ENCODE results near the gene PRDM15. TPM values are rescaled to one million over a fixed set of nuclear protein-coding genes. Genes with fewer than 3 reads are reported as not detected.

PRDM15 gene
- total RNA-seq, 1 donor from 2014 or later = 2.9 TPM

DNA sequence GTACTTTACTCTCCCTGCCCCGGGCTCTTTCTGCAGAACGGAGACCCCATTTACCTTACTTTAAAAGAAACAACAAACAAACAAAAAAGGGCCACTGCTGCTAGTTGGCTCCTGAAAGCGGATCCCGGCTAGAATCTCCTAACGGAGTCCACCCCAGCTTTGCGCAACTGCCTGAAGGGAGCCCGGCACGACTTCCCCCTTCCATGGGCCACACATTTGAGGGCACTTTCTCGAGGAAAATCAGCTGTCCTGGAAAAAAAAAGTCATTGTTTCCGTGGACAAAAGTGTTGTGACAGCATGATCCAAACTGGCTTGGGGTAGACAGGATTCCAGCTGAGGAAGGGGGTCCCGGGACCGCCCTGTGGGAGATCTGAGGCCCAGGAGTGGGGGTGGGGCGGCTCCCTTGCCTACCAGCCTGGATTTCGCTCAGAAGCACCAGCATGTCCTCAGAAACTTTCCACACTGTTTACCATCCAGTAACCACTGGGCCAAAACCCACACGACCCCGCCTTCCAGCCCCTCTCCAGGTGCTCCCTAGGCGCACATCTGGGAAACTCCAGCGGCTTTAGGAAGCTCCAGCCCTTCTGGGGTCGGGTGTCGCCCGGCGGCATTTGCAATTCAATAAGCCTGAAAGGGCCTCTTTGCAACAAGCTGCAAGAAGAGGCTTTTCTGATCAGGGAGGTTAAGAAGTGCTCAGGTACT lies 117.1 kb downstream of the PRDM15 start:
- Histone ChIP-seq H3K36me3 (no peaks in the 10 kb centered on the region), H3K9me3 (replicated peaks) (no peaks in the 10 kb centered on the region), H3K27ac (replicated peaks) (no peak overlapping the region), H3K4me3 (peak overlapping the region; percentile 57), H3K27me3 (ENCODE audit: low read depth) (peaks cover 87% of the 10 kb centered on the region), H3K4me1 (peaks cover 25% of the 10 kb centered on the region)
- peak; percentile 25 for DNase-seq
- TF ChIP-seq CTCF (IDR thresholded peaks at IDR 0.05; ENCODE audit: borderline replicate concordance) = no peak
- intact Hi-C loops (cut with micrococcal nuclease) = no loop called here

- peak; percentile 54 for DNase-seq
- peak overlapping the region; percentile 57 for H3K4me3 ChIP-seq
These were observed 117.8 kb downstream of the PRDM15 start for GRCh38 chr21:41761211-41761933.

DNA sequence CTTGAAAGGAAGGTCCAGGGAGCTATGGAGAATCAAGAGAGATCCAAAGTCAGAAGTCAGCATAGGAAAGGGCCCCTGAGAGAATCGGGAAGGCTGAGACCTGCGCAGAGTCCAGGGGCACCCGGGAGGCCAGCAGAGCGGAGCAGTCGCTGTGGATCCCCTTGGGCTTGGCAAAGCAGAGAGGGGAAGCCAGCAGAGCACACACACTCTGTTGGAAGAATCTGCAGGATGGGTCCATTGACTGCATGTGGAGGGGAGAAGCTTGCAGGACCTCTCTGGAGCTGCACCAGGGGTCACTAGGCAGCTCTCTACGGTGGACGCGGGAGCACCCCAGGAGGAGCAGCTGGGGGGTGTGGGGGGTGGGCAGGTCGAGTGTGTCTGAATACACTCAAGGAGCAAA lies 118.7 kb downstream of the PRDM15 start:
- DNase-seq = no peak
- no peak for TF ChIP-seq CTCF (IDR thresholded peaks at IDR 0.05; ENCODE audit: borderline replicate concordance)
- intact Hi-C loops (cut with micrococcal nuclease) = no loop called here
- Histone ChIP-seq H3K27ac (replicated peaks) (no peak overlapping the region), H3K4me3 (no peak overlapping the region), H3K27me3 (ENCODE audit: low read depth) (peaks cover 87% of the 10 kb centered on the region), H3K4me1 (peaks cover 17% of the 10 kb centered on the region), H3K36me3 (no peaks in the 10 kb centered on the region), H3K9me3 (replicated peaks) (no peaks in the 10 kb centered on the region)

More at GRCh38 chr21:41761211-41761933, 117.8 kb downstream of the PRDM15 start:
- Histone ChIP-seq H3K36me3 (no peaks in the 10 kb centered on the region), H3K4me1 (peaks cover 18% of the 10 kb centered on the region), H3K27ac (replicated peaks) (no peak overlapping the region), H3K27me3 (ENCODE audit: low read depth) (peaks cover 87% of the 10 kb centered on the region), H3K9me3 (replicated peaks) (no peaks in the 10 kb centered on the region)
- intact Hi-C loops (cut with micrococcal nuclease) = no loop called here
- TF ChIP-seq CTCF (IDR thresholded peaks at IDR 0.05; ENCODE audit: borderline replicate concordance) = no peak

DNA sequence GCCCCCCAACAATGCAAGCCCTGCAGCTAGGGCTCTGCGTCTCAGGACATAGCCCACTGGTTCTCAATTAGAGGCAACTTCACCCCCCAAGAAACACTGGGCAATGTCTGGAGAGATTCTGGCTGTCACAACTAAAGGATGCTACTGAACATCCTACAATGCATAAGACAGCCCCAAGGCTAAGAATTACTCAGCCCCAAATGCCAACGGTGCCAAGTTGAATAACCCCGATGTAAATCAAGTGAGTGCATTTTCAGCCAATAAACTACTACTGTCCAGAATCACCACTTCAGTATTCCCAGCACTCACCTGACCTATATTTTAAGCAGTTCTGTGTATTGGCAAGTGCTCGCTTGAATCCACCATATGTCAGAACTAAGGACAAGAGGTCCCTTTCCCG lies 119.2 kb downstream of the PRDM15 start:
- Histone ChIP-seq H3K27me3 (ENCODE audit: low read depth) (peaks cover 87% of the 10 kb centered on the region), H3K36me3 (no peaks in the 10 kb centered on the region), H3K27ac (replicated peaks) (no peak overlapping the region), H3K4me3 (no peak overlapping the region), H3K4me1 (peaks cover 17% of the 10 kb centered on the region), H3K9me3 (replicated peaks) (no peaks in the 10 kb centered on the region)
- intact Hi-C loops (cut with micrococcal nuclease) = no loop called here
- DNase-seq = no peak
- TF ChIP-seq CTCF (IDR thresholded peaks at IDR 0.05; ENCODE audit: borderline replicate concordance) = no peak

DNA sequence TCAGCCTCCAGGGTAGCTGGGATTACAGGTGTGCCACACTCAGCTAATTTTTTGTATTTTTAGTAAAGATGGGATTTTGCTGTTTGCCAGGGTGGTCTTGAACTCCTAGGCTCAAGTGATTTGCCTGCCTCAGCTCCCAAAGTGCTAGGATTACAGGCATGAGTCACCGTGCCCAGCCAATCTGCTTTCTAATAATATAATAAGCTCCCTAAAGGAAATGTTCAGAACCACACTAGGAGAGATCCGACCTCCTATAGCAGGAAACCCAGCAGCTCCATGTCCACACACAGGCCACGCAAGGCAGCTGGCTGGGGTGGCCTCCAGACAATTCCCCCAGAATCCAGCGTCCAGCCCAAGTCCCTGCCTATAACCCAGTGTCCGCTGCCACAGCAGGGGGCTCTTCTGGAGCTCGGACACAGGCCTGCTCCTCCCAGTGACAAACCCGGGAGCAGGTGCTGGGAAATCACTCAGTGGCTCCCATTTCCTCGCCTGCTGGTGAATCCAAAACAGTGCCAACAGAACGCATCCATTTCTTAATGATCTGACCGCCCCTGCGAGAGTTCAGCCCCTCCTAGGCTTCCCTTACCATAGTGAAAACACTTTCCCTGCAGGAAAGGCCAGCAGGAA lies 119.8 kb downstream of the PRDM15 start:
- intact Hi-C loops (cut with micrococcal nuclease) = no loop called here
- peaks cover 17% of the 10 kb centered on the region for H3K4me1 ChIP-seq
- no peaks in the 10 kb centered on the region for H3K36me3 ChIP-seq
- peaks cover 84% of the 10 kb centered on the region for H3K27me3 ChIP-seq (ENCODE audit: low read depth)
- no peak overlapping the region for H3K4me3 ChIP-seq
- TF ChIP-seq CTCF (IDR thresholded peaks at IDR 0.05; ENCODE audit: borderline replicate concordance) = no peak
- no peak overlapping the region for H3K27ac ChIP-seq (replicated peaks)
- H3K9me3 ChIP-seq (replicated peaks) = no peaks in the 10 kb centered on the region
- no peak for DNase-seq
